ENCODE data around the gene ABLIM2. TPM values are rescaled to one million over a fixed set of nuclear protein-coding genes. Genes with fewer than 3 reads are reported as not detected.

Gene ABLIM2
- total and polyA plus RNA-seq, 2 of the 8 experiments (the other 6 are each of a cell fraction or from before 2014, with no cell fraction given): 2.8 to 3.0 TPM

DNA sequence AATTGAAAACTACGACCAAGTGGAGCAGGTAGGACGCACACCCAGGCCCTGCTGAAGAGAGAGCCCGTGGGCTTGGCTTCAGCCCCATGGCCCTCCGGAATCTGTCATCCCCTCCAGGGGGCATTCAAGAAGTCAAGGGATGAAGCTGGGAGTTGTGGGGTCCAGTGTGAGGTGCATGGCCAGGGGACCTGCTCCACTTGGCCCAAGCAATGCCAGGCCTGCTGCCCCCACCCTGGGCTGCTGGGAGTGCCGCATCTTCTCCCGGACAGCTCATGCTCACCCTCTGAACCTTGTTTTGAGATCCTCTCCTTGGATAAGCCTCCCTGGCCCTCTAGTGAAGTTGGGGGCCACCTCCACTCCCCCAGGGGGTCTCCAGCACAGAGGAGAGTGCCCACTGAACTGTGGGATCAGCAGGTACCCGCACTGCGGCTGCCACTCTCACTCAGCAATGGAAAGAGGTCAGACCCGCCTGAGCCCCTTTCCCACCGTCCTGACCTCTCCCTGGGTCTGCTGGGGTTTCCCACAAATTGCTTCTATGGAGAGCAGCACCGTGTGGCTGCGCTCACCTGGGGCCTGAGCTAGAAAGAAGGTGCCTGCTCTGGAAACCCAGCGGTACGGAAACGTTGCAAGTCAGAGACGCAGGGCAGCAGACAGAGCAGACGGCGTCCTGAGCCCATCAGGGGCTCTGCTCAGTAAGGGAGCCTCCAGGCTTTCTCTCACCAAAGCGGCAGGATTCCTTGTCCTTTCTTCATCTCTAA is 5.0 kb upstream of the ABLIM2 start (continued):
- TF ChIP-seq KDM4A (IDR thresholded peaks at IDR 0.05; ENCODE audit: low read depth, low read length, severe bottlenecking): no peak
- no peak for TF ChIP-seq SUZ12 (IDR thresholded peaks at IDR 0.05; ENCODE audit: low read length)
- TF ChIP-seq POU5F1 (IDR thresholded peaks at IDR 0.05; ENCODE audit: low read depth, low read length): no peak
- TF ChIP-seq, protein P1, sequence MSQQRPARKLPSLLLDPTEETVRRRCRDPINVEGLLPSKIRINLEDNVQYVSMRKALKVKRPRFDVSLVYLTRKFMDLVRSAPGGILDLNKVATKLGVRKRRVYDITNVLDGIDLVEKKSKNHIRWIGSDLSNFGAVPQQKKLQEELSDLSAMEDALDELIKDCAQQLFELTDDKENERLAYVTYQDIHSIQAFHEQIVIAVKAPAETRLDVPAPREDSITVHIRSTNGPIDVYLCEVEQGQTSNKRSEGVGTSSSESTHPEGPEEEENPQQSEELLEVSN (IDR thresholded peaks at IDR 0.05): no peak
- TF ChIP-seq, protein P2, sequence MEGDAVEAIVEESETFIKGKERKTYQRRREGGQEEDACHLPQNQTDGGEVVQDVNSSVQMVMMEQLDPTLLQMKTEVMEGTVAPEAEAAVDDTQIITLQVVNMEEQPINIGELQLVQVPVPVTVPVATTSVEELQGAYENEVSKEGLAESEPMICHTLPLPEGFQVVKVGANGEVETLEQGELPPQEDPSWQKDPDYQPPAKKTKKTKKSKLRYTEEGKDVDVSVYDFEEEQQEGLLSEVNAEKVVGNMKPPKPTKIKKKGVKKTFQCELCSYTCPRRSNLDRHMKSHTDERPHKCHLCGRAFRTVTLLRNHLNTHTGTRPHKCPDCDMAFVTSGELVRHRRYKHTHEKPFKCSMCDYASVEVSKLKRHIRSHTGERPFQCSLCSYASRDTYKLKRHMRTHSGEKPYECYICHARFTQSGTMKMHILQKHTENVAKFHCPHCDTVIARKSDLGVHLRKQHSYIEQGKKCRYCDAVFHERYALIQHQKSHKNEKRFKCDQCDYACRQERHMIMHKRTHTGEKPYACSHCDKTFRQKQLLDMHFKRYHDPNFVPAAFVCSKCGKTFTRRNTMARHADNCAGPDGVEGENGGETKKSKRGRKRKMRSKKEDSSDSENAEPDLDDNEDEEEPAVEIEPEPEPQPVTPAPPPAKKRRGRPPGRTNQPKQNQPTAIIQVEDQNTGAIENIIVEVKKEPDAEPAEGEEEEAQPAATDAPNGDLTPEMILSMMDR (IDR thresholded peaks at IDR 0.05; ENCODE audit: control extremely low read depth in 1 of 3, insufficient read depth in 1 of 3, low read depth in 1 of 3, low read length in 3 of 3): no peak
- TF ChIP-seq HDAC2 (IDR thresholded peaks at IDR 0.05; ENCODE audit: borderline replicate concordance in 1 of 2, low read depth in 2 of 2, low read length in 2 of 2): no peak

Measured in H1 (cell line).